Spleen (tissue), 11 donors: ENCODE data around the gene MOBP. TPM values are rescaled to one million over a fixed set of nuclear protein-coding genes. Genes with fewer than 3 reads are reported as not detected.
A peak's percentile ranks its signal among the peaks of the same experiment; 100 is the strongest.

ENCODE experiments used
- DNase-seq: peaks from one replicate; pipeline ENCODE4 v3.0.0-alpha.2; 2020
- H3K27ac ChIP-seq, 8 donors: fragments of 200-600 bp; sonication (generic) in 7 of 8; 1 replicate in 4 of 8; 2 replicates in 4 of 8; pipeline versions ENCODE4 v1.5.0 to v1.8.0; 2016 to 2021; ENCODE audit warnings: inconsistent platforms in 4 of 8, mild to moderate bottlenecking in 4 of 8, moderate library complexity in 1 of 8
- H3K27me3 ChIP-seq, 7 donors: fragments of 200-600 bp; sonication (generic) in 6 of 7; replicated peaks in 1 of 7; 1 replicate in 4 of 7; 2 replicates in 3 of 7; pipeline versions ENCODE4 v1.5.0 to v1.8.0; 2016 to 2021; ENCODE audit warnings: inconsistent platforms in 3 of 7, mild to moderate bottlenecking in 1 of 7
- H3K36me3 ChIP-seq, 6 donors: fragments of 200-600 bp; sonication (generic) in 5 of 6; 1 replicate in 4 of 6; 2 replicates in 2 of 6; pipeline versions ENCODE4 v1.5.0 to v1.8.0; 2016 to 2021; ENCODE audit warnings: inconsistent platforms in 2 of 6
- H3K4me1 ChIP-seq, 6 donors: fragments of 200-600 bp; sonication (generic) in 5 of 6; 1 replicate in 3 of 6; 2 replicates in 3 of 6; pipeline versions ENCODE4 v1.5.0 to v1.8.0; 2016 to 2021; ENCODE audit warnings: inconsistent platforms in 3 of 6
- H3K4me3 ChIP-seq, 8 donors: fragments of 200-600 bp; sonication (generic) in 7 of 8; 1 replicate in 4 of 8; 2 replicates in 4 of 8; pipeline versions ENCODE4 v1.5.0 to v1.8.0; 2016 to 2021; ENCODE audit warnings: inconsistent platforms in 4 of 8, mild to moderate bottlenecking in 4 of 8, moderate library complexity in 2 of 8
- H3K9me3 ChIP-seq, 8 donors: fragments of 200-600 bp; sonication (generic) in 7 of 8; 1 replicate in 4 of 8; 2 replicates in 4 of 8; pipeline versions ENCODE4 v1.5.0 to v1.8.0; 2016 to 2021; ENCODE audit warnings: inconsistent platforms in 4 of 8
- CTCF ChIP-seq, 11 experiments: fragments of 200-600 bp in 7 of 11; fragments of 450-650 bp in 4 of 11; sonication (generic) in 4 of 11; IDR thresholded peaks in 8 of 11; conservative IDR thresholded peaks in 3 of 11; 1 replicate in 7 of 11; 2 replicates in 4 of 11; pipeline versions ENCODE4 v1.4.0 to v1.8.0; 2016 to 2021; ENCODE audit warnings: antibody characterized with exemption in 11 of 11, inconsistent platforms in 4 of 11, mild to moderate bottlenecking in 1 of 11
- POLR2A ChIP-seq, 3 donors: fragments of 450-650 bp; IDR thresholded peaks; one replicate each; pipeline ENCODE4 v1.5.1; 2017; ENCODE audit warnings: antibody characterized with exemption in 3 of 3, mild to moderate bottlenecking in 1 of 3
- POLR2AphosphoS5 ChIP-seq, 3 donors: sonication (generic); formaldehyde crosslinking; IDR thresholded peaks; one replicate each; pipeline ENCODE4 v1.5.1; 2017; ENCODE audit warnings: antibody characterized with exemption in 3 of 3
- WGBS, 5 donors: extraction: QIAGEN DNeasy Blood & Tissue Kit in 3 of 5; methylation state at CpG; one replicate each; pipeline versions ENCODE4 v1.1.5 to v1.1.7; 2013 to 2018; 5-methylcytosine and 5-hydroxymethylcytosine counted together
- intact Hi-C: fragments of 100-400 bp; cut with DNase I; formaldehyde crosslinking; loops from one replicate; pipeline ENCODE4 v1.15.0; 2023; ENCODE audit warnings: low total_unique reads
- polyA plus RNA-seq, 3 donors: library from polyadenylated mRNA; stranded (reverse); fragments of 200-250 nt; gene quantifications; one replicate each; pipeline ENCODE4 v1.2.1, GENCODE V29; 2013
- total RNA-seq, 7 donors: library from RNA; depleted of rRNA in 3 of 7; stranded (reverse); fragments of >200 nt in 3 of 7; fragmentation: NEBNext Ultra II Directional in 4 of 7; extraction: Animal tissue kit (Norgen Biotek cat#: 25700) in 4 of 7; gene quantifications; one replicate each; pipeline versions ENCODE4 v1.1.0 to v1.2.1, GENCODE V29; 2016 to 2021
- donor health status: healthy with polysubstance abuse.
- donor health status: DM: no; HTN: no; CAD: no; lungs with moderate emphysema.
- donor health status: DM: no; HTN: no; CAD: no.
- donor health status: Bipolar disorder and iron deficiency.
- donor health status: healthy.
- donor health status: DM: no; HTN: no; CAD: no.
- donor health status: DM: yes; HTN: yes; CAD: no.

The MOBP gene
- total and polyA plus RNA-seq, 10 donors = 0.06 TPM; not detected in 9

DNA sequence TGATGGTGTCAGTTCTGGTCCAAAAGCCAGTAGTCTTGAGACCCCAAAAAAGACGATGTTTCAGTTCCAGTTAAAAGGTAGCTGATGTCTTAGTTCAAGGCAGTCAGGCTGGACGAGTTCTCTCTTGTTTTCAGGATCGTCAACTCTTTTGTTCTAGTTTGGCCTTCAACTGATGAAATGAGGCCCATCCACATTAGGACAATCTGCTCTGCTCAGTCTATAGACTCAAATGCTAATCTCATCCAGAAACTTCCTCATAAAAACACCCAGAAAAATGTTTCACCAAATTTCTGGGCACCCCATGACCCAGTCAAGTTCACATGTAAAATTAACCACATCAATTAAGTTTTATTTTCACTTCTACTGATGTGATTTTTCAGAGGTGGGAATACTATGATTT is 74.0 kb downstream of the MOBP start:
- no peaks in the 10 kb centered on the region for H3K9me3 ChIP-seq
- intact Hi-C loops = no loop called here
- 70 to 92% (median 82%) methylated on average over 3 of the region's 3 CpGs for WGBS, 5 donors
- peak overlapping the region in 1 of 8 donors; percentile 20 for H3K4me3 ChIP-seq
- H3K36me3 ChIP-seq = no peaks in the 10 kb centered on the region
- no peak for DNase-seq
- TF ChIP-seq POLR2A (IDR thresholded peaks at IDR 0.05) (no peak), CTCF (IDR thresholded peaks at IDR 0.05 in 8 of 11, conservative IDR thresholded peaks at IDR 0.05 in 3 of 11) (no peak), POLR2AphosphoS5 (IDR thresholded peaks at IDR 0.05) (no peak)
- H3K27me3 ChIP-seq = no peaks in the 10 kb centered on the region
- peaks cover 0 to 9% (median 0%) of the 10 kb centered on the region in 6 donors for H3K4me1 ChIP-seq
- peak overlapping the region in 2 of 8 donors; percentile 50 to 59 for H3K27ac ChIP-seq

GRCh38 chr3:39541917-39542329 is 74.4 kb downstream of the MOBP start:
- peak overlapping the region in 2 of 8 donors; percentile 20 to 37 for H3K4me3 ChIP-seq
- WGBS, 5 donors = 41 to 59% (median 51%) methylated on average over 5 of the region's 5 CpGs
- H3K9me3 ChIP-seq = no peaks in the 10 kb centered on the region
- H3K27ac ChIP-seq = peak overlapping the region in 5 of 8 donors; percentile 21 to 59 (median 36)
- H3K4me1 ChIP-seq = peaks cover 0 to 9% (median 0%) of the 10 kb centered on the region in 6 donors
- H3K36me3 ChIP-seq = no peaks in the 10 kb centered on the region
- intact Hi-C loops = no loop called here
- DNase-seq = no peak
- no peaks in the 10 kb centered on the region for H3K27me3 ChIP-seq
- no peak for TF ChIP-seq POLR2AphosphoS5 (IDR thresholded peaks at IDR 0.05)
- TF ChIP-seq CTCF (IDR thresholded peaks at IDR 0.05 in 8 of 11, conservative IDR thresholded peaks at IDR 0.05 in 3 of 11) = peak in 7 of 11 experiments; percentile 19 to 48 (median 37)

- intact Hi-C loops = no loop called here
- Histone ChIP-seq H3K27me3 (no peaks in the 10 kb centered on the region), H3K4me1 (peaks cover 0 to 9% (median 0%) of the 10 kb centered on the region in 6 donors), H3K36me3 (no peaks in the 10 kb centered on the region), H3K9me3 (no peaks in the 10 kb centered on the region), H3K4me3 (no peak overlapping the region), H3K27ac (peak overlapping the region in 4 of 8 donors; percentile 31 to 59 (median 43))
- WGBS, 5 donors = 76 to 93% (median 88%) methylated on average over 5 of the region's 5 CpGs
- no peak for TF ChIP-seq POLR2AphosphoS5 (IDR thresholded peaks at IDR 0.05)
- no peak for TF ChIP-seq CTCF (IDR thresholded peaks at IDR 0.05 in 8 of 11, conservative IDR thresholded peaks at IDR 0.05 in 3 of 11)
- TF ChIP-seq POLR2A (IDR thresholded peaks at IDR 0.05) = no peak
- no peak for DNase-seq
Measured at GRCh38 chr3:39542588-39542988, 75.1 kb downstream of the MOBP start.

DNA sequence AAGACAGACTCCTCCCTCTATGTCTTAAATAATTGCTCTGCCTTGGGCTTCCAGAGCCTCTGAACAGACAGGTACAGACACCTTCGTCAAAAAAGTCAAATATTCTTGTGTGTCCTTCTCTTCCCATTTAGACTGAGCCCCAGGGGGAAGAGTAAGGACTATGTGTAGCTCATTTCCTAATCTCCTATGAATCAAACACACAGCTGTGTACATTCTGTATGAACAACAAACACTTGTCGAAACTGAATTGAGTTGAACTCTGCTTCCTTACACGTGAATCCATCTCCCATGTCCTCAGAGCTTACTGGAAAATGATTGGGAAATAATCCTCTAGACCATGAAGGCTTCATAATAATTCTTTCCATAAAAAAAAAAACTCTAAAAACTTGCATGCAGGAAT is 80.8 kb downstream of the MOBP start:
- Histone ChIP-seq H3K36me3 (no peaks in the 10 kb centered on the region), H3K9me3 (peaks cover 0 to 14% (median 6%) of the 10 kb centered on the region in 8 donors), H3K4me1 (no peaks in the 10 kb centered on the region), H3K27ac (no peak overlapping the region), H3K4me3 (no peak overlapping the region), H3K27me3 (peaks cover 0 to 11% (median 0%) of the 10 kb centered on the region in 7 donors)
- no peak for DNase-seq
- TF ChIP-seq CTCF (IDR thresholded peaks at IDR 0.05 in 8 of 11, conservative IDR thresholded peaks at IDR 0.05 in 3 of 11) (no peak), POLR2AphosphoS5 (IDR thresholded peaks at IDR 0.05) (no peak), POLR2A (IDR thresholded peaks at IDR 0.05) (no peak)
- intact Hi-C loops = no loop called here
- WGBS, 5 donors = 54 to 76% (median 64%) methylated on average over 3 of the region's 3 CpGs
